ENCODE results near the gene PTPN14.

Gene PTPN14

GRCh38 chr1:214384373-214385079 is 166.9 kb downstream of the PTPN14 start:
- no peaks in the 10 kb centered on the region for H3K27me3 Mint-ChIP-seq (ENCODE audit: low read depth)
- H3K36me3 Mint-ChIP-seq (ENCODE audit: low read depth) = peaks cover 67% of the 10 kb centered on the region
- no peak overlapping the region for H3K4me3 Mint-ChIP-seq
- TF ChIP-seq CTCF (IDR thresholded peaks at IDR 0.05; ENCODE audit: unreplicated experiment in 3 of 3) = no peak
- H3K9me3 Mint-ChIP-seq = no peaks in the 10 kb centered on the region
- H3K27ac Mint-ChIP-seq = no peak overlapping the region
- H3K4me1 Mint-ChIP-seq = no peaks in the 10 kb centered on the region

GRCh38 chr1:214383381-214384372 is 167.7 kb downstream of the PTPN14 start:
- H3K4me1 Mint-ChIP-seq = no peaks in the 10 kb centered on the region
- H3K9me3 Mint-ChIP-seq = no peaks in the 10 kb centered on the region
- no peak overlapping the region for H3K4me3 Mint-ChIP-seq
- peaks cover 75% of the 10 kb centered on the region for H3K36me3 Mint-ChIP-seq (ENCODE audit: low read depth)
- H3K27ac Mint-ChIP-seq = no peak overlapping the region
- no peaks in the 10 kb centered on the region for H3K27me3 Mint-ChIP-seq (ENCODE audit: low read depth)
- TF ChIP-seq CTCF (IDR thresholded peaks at IDR 0.05; ENCODE audit: unreplicated experiment in 3 of 3) = no peak

- Mint-ChIP-seq H3K9me3 (no peaks in the 10 kb centered on the region), H3K27ac (no peak overlapping the region), H3K36me3 (ENCODE audit: low read depth) (peaks cover 88% of the 10 kb centered on the region), H3K4me3 (no peak overlapping the region), H3K27me3 (ENCODE audit: low read depth) (no peaks in the 10 kb centered on the region), H3K4me1 (peaks cover 5% of the 10 kb centered on the region)
- no peak for TF ChIP-seq CTCF (IDR thresholded peaks at IDR 0.05; ENCODE audit: unreplicated experiment in 3 of 3)
Measured at GRCh38 chr1:214380986-214381695, 170.3 kb downstream of the PTPN14 start.

- H3K27ac Mint-ChIP-seq = no peak overlapping the region
- no peaks in the 10 kb centered on the region for H3K27me3 Mint-ChIP-seq (ENCODE audit: low read depth)
- H3K9me3 Mint-ChIP-seq = no peaks in the 10 kb centered on the region
- H3K4me3 Mint-ChIP-seq = no peak overlapping the region
- peaks cover 5% of the 10 kb centered on the region for H3K4me1 Mint-ChIP-seq
- peaks cover 91% of the 10 kb centered on the region for H3K36me3 Mint-ChIP-seq (ENCODE audit: low read depth)
- TF ChIP-seq CTCF (IDR thresholded peaks at IDR 0.05; ENCODE audit: unreplicated experiment in 3 of 3) = no peak
Measured at GRCh38 chr1:214380396-214380795, 171.0 kb downstream of the PTPN14 start.

- no peak for TF ChIP-seq CTCF (IDR thresholded peaks at IDR 0.05; ENCODE audit: unreplicated experiment in 3 of 3)
- no peaks in the 10 kb centered on the region for H3K27me3 Mint-ChIP-seq (ENCODE audit: low read depth)
- no peak overlapping the region for H3K4me3 Mint-ChIP-seq
- H3K36me3 Mint-ChIP-seq (ENCODE audit: low read depth) = peaks cover 87% of the 10 kb centered on the region
- H3K9me3 Mint-ChIP-seq = no peaks in the 10 kb centered on the region
- no peak overlapping the region for H3K27ac Mint-ChIP-seq
- H3K4me1 Mint-ChIP-seq = peaks cover 9% of the 10 kb centered on the region
Measured at GRCh38 chr1:214379236-214379970, 172.0 kb downstream of the PTPN14 start.

Data from nephron (organoid).